Measurements from ENCODE around the gene LYZL2. TPM values are rescaled to one million over a fixed set of nuclear protein-coding genes. Genes with fewer than 3 reads are reported as not detected.
"Not testable (repeated sequence)": the region's sequence is repeated elsewhere in the genome, so short reads cannot be mapped to it uniquely, and the experiment has no call there.

The LYZL2 gene
- total RNA-seq, 1 experiment from 2014 or later = not detected

DNA sequence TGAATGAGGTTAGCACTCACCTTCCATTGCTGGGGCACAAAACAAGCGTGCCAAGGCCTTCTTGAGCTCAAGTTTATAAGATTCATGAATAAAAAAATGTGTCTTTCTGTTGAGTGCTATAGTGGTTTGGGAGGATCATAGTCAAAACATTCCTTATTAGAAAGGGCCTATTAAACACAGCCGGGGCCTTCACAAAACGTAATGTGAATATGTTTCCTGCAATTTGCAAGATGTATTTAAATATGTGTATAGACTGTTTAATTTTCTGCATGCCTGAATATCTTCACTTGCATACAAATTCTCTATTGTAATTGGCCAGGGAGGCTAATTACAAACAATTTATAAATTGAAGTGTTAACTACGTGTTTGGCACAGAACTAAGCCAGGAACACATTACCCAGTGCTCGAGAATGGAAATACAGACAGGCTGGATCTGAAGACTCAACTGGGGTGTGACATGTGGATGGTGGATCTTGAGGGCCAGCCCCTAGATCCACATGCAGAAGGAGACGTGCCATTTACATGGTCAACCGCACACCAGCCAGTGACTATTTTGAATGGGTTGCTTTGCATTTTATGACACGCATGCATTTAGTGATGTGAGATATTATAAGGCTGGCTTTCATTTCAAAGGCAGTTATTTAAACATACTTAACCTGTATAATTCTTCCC, 31.3 kb downstream of the LYZL2 start:
- H3K4me2 ChIP-seq (ENCODE audit: low read length) = no peak overlapping the region
- no TSS peak for BruUV-seq (replicated peaks)
- TF ChIP-seq FOSL1 (IDR thresholded peaks at IDR 0.05; ENCODE audit: low read depth) (no peak), JUND (IDR thresholded peaks at IDR 0.05) (no peak)
- TF ChIP-seq, protein P1, sequence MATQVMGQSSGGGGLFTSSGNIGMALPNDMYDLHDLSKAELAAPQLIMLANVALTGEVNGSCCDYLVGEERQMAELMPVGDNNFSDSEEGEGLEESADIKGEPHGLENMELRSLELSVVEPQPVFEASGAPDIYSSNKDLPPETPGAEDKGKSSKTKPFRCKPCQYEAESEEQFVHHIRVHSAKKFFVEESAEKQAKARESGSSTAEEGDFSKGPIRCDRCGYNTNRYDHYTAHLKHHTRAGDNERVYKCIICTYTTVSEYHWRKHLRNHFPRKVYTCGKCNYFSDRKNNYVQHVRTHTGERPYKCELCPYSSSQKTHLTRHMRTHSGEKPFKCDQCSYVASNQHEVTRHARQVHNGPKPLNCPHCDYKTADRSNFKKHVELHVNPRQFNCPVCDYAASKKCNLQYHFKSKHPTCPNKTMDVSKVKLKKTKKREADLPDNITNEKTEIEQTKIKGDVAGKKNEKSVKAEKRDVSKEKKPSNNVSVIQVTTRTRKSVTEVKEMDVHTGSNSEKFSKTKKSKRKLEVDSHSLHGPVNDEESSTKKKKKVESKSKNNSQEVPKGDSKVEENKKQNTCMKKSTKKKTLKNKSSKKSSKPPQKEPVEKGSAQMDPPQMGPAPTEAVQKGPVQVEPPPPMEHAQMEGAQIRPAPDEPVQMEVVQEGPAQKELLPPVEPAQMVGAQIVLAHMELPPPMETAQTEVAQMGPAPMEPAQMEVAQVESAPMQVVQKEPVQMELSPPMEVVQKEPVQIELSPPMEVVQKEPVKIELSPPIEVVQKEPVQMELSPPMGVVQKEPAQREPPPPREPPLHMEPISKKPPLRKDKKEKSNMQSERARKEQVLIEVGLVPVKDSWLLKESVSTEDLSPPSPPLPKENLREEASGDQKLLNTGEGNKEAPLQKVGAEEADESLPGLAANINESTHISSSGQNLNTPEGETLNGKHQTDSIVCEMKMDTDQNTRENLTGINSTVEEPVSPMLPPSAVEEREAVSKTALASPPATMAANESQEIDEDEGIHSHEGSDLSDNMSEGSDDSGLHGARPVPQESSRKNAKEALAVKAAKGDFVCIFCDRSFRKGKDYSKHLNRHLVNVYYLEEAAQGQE (IDR thresholded peaks at IDR 0.05; ENCODE audit: low read depth) = no peak
- intact Hi-C loops (cut with micrococcal nuclease) = no loop called here
- DNase-seq (ENCODE audit: low read depth, low spot score) = no peak
- H3K27ac ChIP-seq (ENCODE audit: low read depth, low read length) = no peak overlapping the region
- H4K20me1 ChIP-seq (ENCODE audit: insufficient read depth) = no peaks in the 10 kb centered on the region
- no peaks in the 10 kb centered on the region for H3K36me3 ChIP-seq (ENCODE audit: control insufficient read depth in 1 of 2, insufficient read depth in 2 of 2, low read length in 2 of 2)
- RAD21 ChIA-PET (ENCODE audit: low non-redundant PET in 1 of 2, low total read pairs in 2 of 2, uncharacterized antibody in 2 of 2, unreplicated experiment in 2 of 2) = no interaction called here
- ATAC-seq = no peak
- H3K9me2 ChIP-seq (ENCODE audit: insufficient read depth) = no peaks in the 10 kb centered on the region
- H3K27me3 ChIP-seq (ENCODE audit: insufficient read depth, low read length) = no peaks in the 10 kb centered on the region
- no peak overlapping the region for H3K4me3 ChIP-seq (replicated peaks in 1 of 2; ENCODE audit: low read depth in 1 of 2, low read length in 2 of 2)
- H3K9me3 ChIP-seq (ENCODE audit: control insufficient read depth in 1 of 2, insufficient read depth in 1 of 2, low read depth in 1 of 2, low read length in 2 of 2) = no peaks in the 10 kb centered on the region
- no peaks in the 10 kb centered on the region for H3K79me2 ChIP-seq (ENCODE audit: insufficient read depth, low read length)
- no peaks in the 10 kb centered on the region for H3K4me1 ChIP-seq (ENCODE audit: control insufficient read depth in 1 of 2, insufficient read depth in 2 of 2, low read length in 2 of 2)
- CTCF ChIA-PET = no interaction called here
- H3K9ac ChIP-seq (ENCODE audit: low read length) = no peak overlapping the region
- H2AFZ ChIP-seq (ENCODE audit: low read depth, low read length, poor library complexity, severe bottlenecking) = no peak overlapping the region
- POLR2A ChIA-PET = no interaction called here

DNA sequence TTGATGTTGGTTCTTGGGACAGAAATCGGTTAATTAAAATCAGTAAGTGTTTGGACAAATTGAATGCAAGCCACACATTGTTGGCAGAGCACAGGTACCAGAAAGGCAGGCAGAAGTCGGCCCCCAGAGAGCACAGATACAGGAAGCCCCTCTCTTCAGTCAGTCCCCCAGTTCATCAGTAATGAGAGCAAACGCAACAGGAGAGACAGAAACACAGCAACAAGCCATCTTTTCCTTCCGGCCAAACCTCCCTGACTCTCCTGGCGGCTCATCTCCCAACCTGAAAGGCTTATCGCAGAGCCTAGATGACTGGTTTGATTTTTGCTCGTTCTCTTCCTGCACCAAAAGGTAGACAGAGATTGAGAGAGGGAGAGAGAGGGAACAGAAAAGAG, 32.1 kb downstream of the LYZL2 start:
- H3K27ac ChIP-seq (ENCODE audit: low read depth, low read length); H3K9me3 ChIP-seq (ENCODE audit: control insufficient read depth in 1 of 2, insufficient read depth in 1 of 2, low read depth in 1 of 2, low read length in 2 of 2); H3K4me3 ChIP-seq (replicated peaks in 1 of 2; ENCODE audit: low read depth in 1 of 2, low read length in 2 of 2); CTCF ChIA-PET; H3K9me2 ChIP-seq (ENCODE audit: insufficient read depth); POLR2A ChIA-PET; H2AFZ ChIP-seq (ENCODE audit: low read depth, low read length, poor library complexity, severe bottlenecking); H3K4me1 ChIP-seq (ENCODE audit: control insufficient read depth in 1 of 2, insufficient read depth in 2 of 2, low read length in 2 of 2); BruUV-seq (replicated peaks); H3K9ac ChIP-seq (ENCODE audit: low read length); H3K27me3 ChIP-seq (ENCODE audit: insufficient read depth, low read length); H3K4me2 ChIP-seq (ENCODE audit: low read length); DNase-seq (ENCODE audit: low read depth, low spot score); RAD21 ChIA-PET (ENCODE audit: low non-redundant PET in 1 of 2, low total read pairs in 2 of 2, uncharacterized antibody in 2 of 2, unreplicated experiment in 2 of 2); intact Hi-C loops (cut with micrococcal nuclease); H4K20me1 ChIP-seq (ENCODE audit: insufficient read depth); H3K36me3 ChIP-seq (ENCODE audit: control insufficient read depth in 1 of 2, insufficient read depth in 2 of 2, low read length in 2 of 2); ATAC-seq; H3K79me2 ChIP-seq (ENCODE audit: insufficient read depth, low read length): not testable (repeated sequence)

DNA sequence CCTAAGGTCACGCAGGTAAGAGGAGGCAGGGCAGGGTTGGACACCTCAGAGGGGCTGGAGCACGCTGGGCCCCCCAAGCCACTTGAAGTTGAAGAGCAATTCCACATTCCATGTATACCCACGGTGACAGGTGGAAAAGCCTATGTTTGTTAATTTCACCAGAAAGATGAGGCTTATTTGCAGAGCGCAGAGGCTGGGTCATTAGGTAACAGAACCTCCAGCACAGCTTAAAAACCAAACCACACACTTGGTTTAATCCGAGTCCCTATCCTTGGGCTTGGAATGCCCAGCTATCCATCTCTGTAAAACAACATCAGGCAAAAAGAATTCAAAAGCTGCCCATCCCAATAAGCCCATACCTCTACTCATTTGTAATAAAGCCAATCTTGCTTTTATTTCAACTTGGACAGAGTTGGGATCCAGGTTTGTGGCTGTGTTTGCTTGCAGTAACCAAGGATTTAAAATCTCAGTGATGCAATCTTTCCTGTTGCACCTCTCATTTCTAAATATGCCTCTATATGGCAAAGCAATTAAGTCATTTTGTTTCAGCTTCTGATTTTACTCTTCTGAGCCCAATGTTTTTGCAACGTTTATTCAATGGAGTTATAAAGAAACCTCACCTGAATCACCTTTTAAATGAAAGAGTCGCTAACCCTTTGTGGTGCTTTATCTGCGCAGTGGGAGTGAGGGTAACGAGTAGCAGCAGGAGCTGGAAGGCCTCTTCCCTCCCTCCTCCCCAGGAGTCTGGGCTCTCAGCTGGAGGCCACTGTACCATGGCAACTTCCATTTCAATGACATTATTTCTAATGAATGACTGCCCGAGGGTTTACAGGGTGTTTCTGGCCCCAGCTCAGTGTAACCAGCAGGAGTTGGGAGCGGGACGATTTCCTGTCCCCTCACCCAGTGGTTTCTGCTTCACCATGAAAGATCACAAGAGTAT, 32.8 kb downstream of the LYZL2 start:
- H3K4me2 ChIP-seq (ENCODE audit: low read length); H3K27ac ChIP-seq (ENCODE audit: low read depth, low read length); DNase-seq (ENCODE audit: low read depth, low spot score); H3K9me3 ChIP-seq (ENCODE audit: control insufficient read depth in 1 of 2, insufficient read depth in 1 of 2, low read depth in 1 of 2, low read length in 2 of 2); RAD21 ChIA-PET (ENCODE audit: low non-redundant PET in 1 of 2, low total read pairs in 2 of 2, uncharacterized antibody in 2 of 2, unreplicated experiment in 2 of 2); CTCF ChIA-PET; H3K4me1 ChIP-seq (ENCODE audit: control insufficient read depth in 1 of 2, insufficient read depth in 2 of 2, low read length in 2 of 2); H4K20me1 ChIP-seq (ENCODE audit: insufficient read depth); H3K27me3 ChIP-seq (ENCODE audit: insufficient read depth, low read length); H3K9me2 ChIP-seq (ENCODE audit: insufficient read depth); H3K36me3 ChIP-seq (ENCODE audit: control insufficient read depth in 1 of 2, insufficient read depth in 2 of 2, low read length in 2 of 2); H3K79me2 ChIP-seq (ENCODE audit: insufficient read depth, low read length); H3K4me3 ChIP-seq (replicated peaks in 1 of 2; ENCODE audit: low read depth in 1 of 2, low read length in 2 of 2); H2AFZ ChIP-seq (ENCODE audit: low read depth, low read length, poor library complexity, severe bottlenecking); intact Hi-C loops (cut with micrococcal nuclease); BruUV-seq (replicated peaks); H3K9ac ChIP-seq (ENCODE audit: low read length); POLR2A ChIA-PET; ATAC-seq: not testable (repeated sequence)
